Measurements from ENCODE around the gene LPO.

GRCh38 chr17:58242171-58242784 is 3.9 kb downstream of the LPO start:
- TF ChIP-seq CTCF (IDR thresholded peaks at IDR 0.05 in 2 of 3, conservative IDR thresholded peaks at IDR 0.05 in 1 of 3; ENCODE audit: control insufficient read depth in 2 of 3, extremely low read depth in 1 of 3, insufficient read depth in 1 of 3, low read depth in 3 of 3, low read length in 3 of 3) (no peak), ATF2 (IDR thresholded peaks at IDR 0.05; ENCODE audit: low read length) (no peak), RBBP5 (conservative IDR thresholded peaks at IDR 0.05) (no peak), MAX (IDR thresholded peaks at IDR 0.05; ENCODE audit: low read depth, low read length) (no peak)

Data from GM12878 (cell line).